HL-60 (cell line): ENCODE data around the gene SPATA20.
A peak's percentile ranks its signal among the peaks of the same experiment; 100 is the strongest.

Source experiments
- DNase-seq, 2 experiments: peaks; one replicate each; pipeline ENCODE4 v3.0.0-alpha.2; 2010 to 2020; ENCODE audit warnings: low read depth in 1 of 2, low spot score in 1 of 2
- H3K27ac ChIP-seq: fragments of 250-450 bp; sonication (Bioruptor Pico); replicated peaks from 2 replicates; pipeline ENCODE4 v1.5.1; 2020; ENCODE audit warnings: mild to moderate bottlenecking, moderate library complexity
- H3K27me3 ChIP-seq: fragments of 250-450 bp; sonication (Bioruptor Pico); 2 replicates; pipeline ENCODE4 v1.5.1; 2021; ENCODE audit warnings: mild to moderate bottlenecking, moderate library complexity; ENCODE audit not compliant: insufficient read depth, poor library complexity, severe bottlenecking
- H3K4me3 ChIP-seq: replicated peaks from 2 replicates; pipeline ENCODE4 v1.5.1; 2011; ENCODE audit warnings: mild to moderate bottlenecking, control low read depth, low read length; ENCODE audit not compliant: insufficient read depth
- CTCF ChIP-seq: IDR thresholded peaks from one replicate; pipeline ENCODE4 v1.5.1; 2011; ENCODE audit warnings: low read length, control low read depth, inconsistent platforms; ENCODE audit not compliant: insufficient read depth
- GABPA ChIP-seq: IDR thresholded peaks from 2 replicates; pipeline ENCODE4 v1.6.1; 2012; ENCODE audit warnings: low read depth
- POLR2AphosphoS5 ChIP-seq: IDR thresholded peaks from 2 replicates; pipeline ENCODE4 v1.6.1; 2012; ENCODE audit warnings: low read depth
- SPI1 ChIP-seq: IDR thresholded peaks from 2 replicates; pipeline ENCODE4 v1.6.1; 2012; ENCODE audit warnings: low read depth, mild to moderate bottlenecking, borderline replicate concordance
- TF ChIP-seq, protein P1 (sequence below): IDR thresholded peaks from 2 replicates; pipeline ENCODE4 v1.6.1; 2012; ENCODE audit warnings: low read depth; ENCODE audit not compliant: insufficient replicate concordance

Gene SPATA20

DNA sequence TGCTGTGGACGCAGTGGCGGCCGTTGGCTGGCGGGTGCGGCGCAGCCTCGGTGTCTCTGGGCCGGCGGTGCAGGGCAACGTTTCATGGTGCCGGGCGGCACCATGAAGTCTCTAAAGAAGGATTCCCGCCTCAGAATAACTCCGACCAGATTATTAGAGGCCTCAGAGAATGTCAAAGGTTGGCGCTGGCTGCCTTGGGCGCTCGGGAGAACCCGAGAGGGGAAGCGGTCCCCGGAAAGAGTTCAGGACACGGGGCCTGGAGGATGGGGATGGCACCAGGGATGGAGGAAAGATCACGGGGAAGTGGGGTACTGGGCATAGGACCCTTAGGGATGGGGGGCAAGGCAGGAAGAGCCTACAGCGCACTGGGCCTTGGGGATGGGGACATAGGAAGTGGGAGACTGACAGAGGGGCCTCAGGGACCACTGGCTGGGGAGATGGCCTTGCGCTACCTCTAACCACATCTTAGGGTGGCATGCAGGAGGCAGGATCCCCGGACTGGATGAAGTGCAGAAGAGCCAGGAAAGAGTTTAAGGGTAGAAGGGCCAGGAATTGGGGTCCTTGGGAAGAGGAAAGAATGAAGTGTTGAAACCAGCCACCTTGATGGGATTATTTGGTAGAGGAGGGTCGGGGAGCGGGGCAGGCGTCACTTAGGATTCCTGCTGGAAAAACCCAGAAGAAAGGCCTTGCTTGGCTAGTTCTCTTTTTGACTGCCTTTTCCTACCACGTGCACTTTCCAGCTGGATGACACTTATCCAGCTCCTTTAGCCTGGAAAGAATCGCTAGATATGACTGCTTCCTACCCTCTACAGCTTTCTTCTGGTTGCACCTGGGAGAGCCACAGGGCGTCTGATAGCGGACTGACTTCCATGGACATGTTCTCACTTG lies 38.2 kb upstream of the SPATA20 start:
- Histone ChIP-seq H3K27me3 (no peaks in the 10 kb centered on the region), H3K4me3 (peak overlapping the region; percentile 50), H3K27ac (no peak overlapping the region)
- TF ChIP-seq, protein P1, sequence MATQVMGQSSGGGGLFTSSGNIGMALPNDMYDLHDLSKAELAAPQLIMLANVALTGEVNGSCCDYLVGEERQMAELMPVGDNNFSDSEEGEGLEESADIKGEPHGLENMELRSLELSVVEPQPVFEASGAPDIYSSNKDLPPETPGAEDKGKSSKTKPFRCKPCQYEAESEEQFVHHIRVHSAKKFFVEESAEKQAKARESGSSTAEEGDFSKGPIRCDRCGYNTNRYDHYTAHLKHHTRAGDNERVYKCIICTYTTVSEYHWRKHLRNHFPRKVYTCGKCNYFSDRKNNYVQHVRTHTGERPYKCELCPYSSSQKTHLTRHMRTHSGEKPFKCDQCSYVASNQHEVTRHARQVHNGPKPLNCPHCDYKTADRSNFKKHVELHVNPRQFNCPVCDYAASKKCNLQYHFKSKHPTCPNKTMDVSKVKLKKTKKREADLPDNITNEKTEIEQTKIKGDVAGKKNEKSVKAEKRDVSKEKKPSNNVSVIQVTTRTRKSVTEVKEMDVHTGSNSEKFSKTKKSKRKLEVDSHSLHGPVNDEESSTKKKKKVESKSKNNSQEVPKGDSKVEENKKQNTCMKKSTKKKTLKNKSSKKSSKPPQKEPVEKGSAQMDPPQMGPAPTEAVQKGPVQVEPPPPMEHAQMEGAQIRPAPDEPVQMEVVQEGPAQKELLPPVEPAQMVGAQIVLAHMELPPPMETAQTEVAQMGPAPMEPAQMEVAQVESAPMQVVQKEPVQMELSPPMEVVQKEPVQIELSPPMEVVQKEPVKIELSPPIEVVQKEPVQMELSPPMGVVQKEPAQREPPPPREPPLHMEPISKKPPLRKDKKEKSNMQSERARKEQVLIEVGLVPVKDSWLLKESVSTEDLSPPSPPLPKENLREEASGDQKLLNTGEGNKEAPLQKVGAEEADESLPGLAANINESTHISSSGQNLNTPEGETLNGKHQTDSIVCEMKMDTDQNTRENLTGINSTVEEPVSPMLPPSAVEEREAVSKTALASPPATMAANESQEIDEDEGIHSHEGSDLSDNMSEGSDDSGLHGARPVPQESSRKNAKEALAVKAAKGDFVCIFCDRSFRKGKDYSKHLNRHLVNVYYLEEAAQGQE: no peak
- TF ChIP-seq GABPA: no peak
- no peak for TF ChIP-seq SPI1
- no peak for TF ChIP-seq CTCF
- no peak for TF ChIP-seq POLR2AphosphoS5
- no peak for DNase-seq

GRCh38 chr17:50511058-50511457 lies 35.9 kb upstream of the SPATA20 start:
- TF ChIP-seq GABPA: no peak
- TF ChIP-seq SPI1: no peak
- TF ChIP-seq, protein P1: no peak
- TF ChIP-seq POLR2AphosphoS5: no peak
- no peak for TF ChIP-seq CTCF
- no peak for DNase-seq
- no peak overlapping the region for H3K27ac ChIP-seq

GRCh38 chr17:50513495-50513894 lies 33.5 kb upstream of the SPATA20 start:
- TF ChIP-seq CTCF (no peak), GABPA (no peak), SPI1 (no peak), POLR2AphosphoS5 (no peak)
- TF ChIP-seq, protein P1: no peak
- H3K27ac ChIP-seq: no peak overlapping the region

More at GRCh38 chr17:50511058-50511457, 35.9 kb upstream of the SPATA20 start:
- Histone ChIP-seq H3K4me3 (no peak overlapping the region), H3K27me3 (no peaks in the 10 kb centered on the region)

More at GRCh38 chr17:50513495-50513894, 33.5 kb upstream of the SPATA20 start:
- Histone ChIP-seq H3K4me3 (no peak overlapping the region), H3K27me3 (no peaks in the 10 kb centered on the region)
- DNase-seq: no peak
